ENCODE data around the gene PODN. TPM values are rescaled to one million over a fixed set of nuclear protein-coding genes. Genes with fewer than 3 reads are reported as not detected.

PODN gene
- total RNA-seq, 2 donors from 2014 or later: not detected

GRCh38 chr1:53111693-53112092 lies 49.7 kb downstream of the PODN start:
- ATAC-seq: no peak
- H3K4me1 Mint-ChIP-seq: peaks cover 18% of the 10 kb centered on the region
- peaks cover 3% of the 10 kb centered on the region for H3K36me3 Mint-ChIP-seq (ENCODE audit: low read depth)
- H3K27me3 Mint-ChIP-seq: peaks cover 41% of the 10 kb centered on the region
- no peak overlapping the region for H3K4me3 Mint-ChIP-seq
- no peak overlapping the region for H3K27ac Mint-ChIP-seq
- H3K9me3 ChIP-seq (ENCODE audit: control insufficient read depth, low read length, poor library complexity, severe bottlenecking): no peaks in the 10 kb centered on the region
- no peak for DNase-seq

- H3K4me1 Mint-ChIP-seq: peaks cover 17% of the 10 kb centered on the region
- ATAC-seq (no peak), DNase-seq (no peak)
- H3K27me3 Mint-ChIP-seq: peaks cover 45% of the 10 kb centered on the region
- H3K36me3 Mint-ChIP-seq (ENCODE audit: low read depth): peaks cover 3% of the 10 kb centered on the region
- H3K4me3 Mint-ChIP-seq: no peak overlapping the region
- H3K27ac Mint-ChIP-seq: no peak overlapping the region
- H3K9me3 ChIP-seq (ENCODE audit: control insufficient read depth, low read length, poor library complexity, severe bottlenecking): no peaks in the 10 kb centered on the region
Observed at GRCh38 chr1:53112271-53112774, 50.3 kb downstream of the PODN start.

GRCh38 chr1:53112861-53113260 lies 50.8 kb downstream of the PODN start:
- DNase-seq: no peak
- Mint-ChIP-seq H3K27ac (no peak overlapping the region), H3K4me1 (peaks cover 13% of the 10 kb centered on the region), H3K36me3 (ENCODE audit: low read depth) (peaks cover 3% of the 10 kb centered on the region), H3K27me3 (peaks cover 43% of the 10 kb centered on the region), H3K4me3 (no peak overlapping the region)
- no peaks in the 10 kb centered on the region for H3K9me3 ChIP-seq (ENCODE audit: control insufficient read depth, low read length, poor library complexity, severe bottlenecking)
- no peak for ATAC-seq

- H3K36me3 Mint-ChIP-seq (ENCODE audit: low read depth): peaks cover 3% of the 10 kb centered on the region
- no peaks in the 10 kb centered on the region for H3K9me3 ChIP-seq (ENCODE audit: control insufficient read depth, low read length, poor library complexity, severe bottlenecking)
- no peak overlapping the region for H3K27ac Mint-ChIP-seq
- ATAC-seq: no peak
- no peak overlapping the region for H3K4me3 Mint-ChIP-seq
- peaks cover 9% of the 10 kb centered on the region for H3K4me1 Mint-ChIP-seq
- H3K27me3 Mint-ChIP-seq: peaks cover 34% of the 10 kb centered on the region
- no peak for DNase-seq
Observed at GRCh38 chr1:53114090-53114489, 52.1 kb downstream of the PODN start.

- H3K9me3 ChIP-seq (ENCODE audit: control insufficient read depth, low read length, poor library complexity, severe bottlenecking): no peaks in the 10 kb centered on the region
- H3K27me3 Mint-ChIP-seq: peaks cover 30% of the 10 kb centered on the region
- H3K36me3 Mint-ChIP-seq (ENCODE audit: low read depth): peaks cover 3% of the 10 kb centered on the region
- DNase-seq (no peak), ATAC-seq (no peak)
- no peak overlapping the region for H3K4me3 Mint-ChIP-seq
- peaks cover 9% of the 10 kb centered on the region for H3K4me1 Mint-ChIP-seq
- H3K27ac Mint-ChIP-seq: no peak overlapping the region
Observed at GRCh38 chr1:53114581-53115400, 52.8 kb downstream of the PODN start.

GRCh38 chr1:53115403-53116306 lies 53.6 kb downstream of the PODN start:
- no peak overlapping the region for H3K27ac Mint-ChIP-seq
- peaks cover 3% of the 10 kb centered on the region for H3K36me3 Mint-ChIP-seq (ENCODE audit: low read depth)
- no peak for DNase-seq
- H3K4me3 Mint-ChIP-seq: no peak overlapping the region
- H3K4me1 Mint-ChIP-seq: peaks cover 8% of the 10 kb centered on the region
- H3K27me3 Mint-ChIP-seq: peaks cover 31% of the 10 kb centered on the region
- H3K9me3 ChIP-seq (ENCODE audit: control insufficient read depth, low read length, poor library complexity, severe bottlenecking): no peaks in the 10 kb centered on the region
- no peak for ATAC-seq

GRCh38 chr1:53116307-53116810 lies 54.3 kb downstream of the PODN start:
- Mint-ChIP-seq H3K27ac (no peak overlapping the region), H3K4me1 (peaks cover under 1% of the 10 kb centered on the region), H3K36me3 (ENCODE audit: low read depth) (no peaks in the 10 kb centered on the region), H3K27me3 (peaks cover 31% of the 10 kb centered on the region), H3K4me3 (no peak overlapping the region)
- DNase-seq (no peak), ATAC-seq (no peak)
- H3K9me3 ChIP-seq (ENCODE audit: control insufficient read depth, low read length, poor library complexity, severe bottlenecking): no peaks in the 10 kb centered on the region

GRCh38 chr1:53116933-53117600 lies 55.1 kb downstream of the PODN start:
- ATAC-seq: no peak

GRCh38 chr1:53117836-53118235 lies 55.8 kb downstream of the PODN start:
- DNase-seq: no peak
- no peaks in the 10 kb centered on the region for H3K9me3 ChIP-seq (ENCODE audit: control insufficient read depth, low read length, poor library complexity, severe bottlenecking)
- no peaks in the 10 kb centered on the region for H3K36me3 Mint-ChIP-seq (ENCODE audit: low read depth)
- no peak overlapping the region for H3K27ac Mint-ChIP-seq
- H3K27me3 Mint-ChIP-seq: peaks cover 30% of the 10 kb centered on the region
- H3K4me3 Mint-ChIP-seq: no peak overlapping the region
- no peak for ATAC-seq
- no peaks in the 10 kb centered on the region for H3K4me1 Mint-ChIP-seq

More at GRCh38 chr1:53116933-53117600, 55.1 kb downstream of the PODN start:
- Mint-ChIP-seq H3K27me3 (peaks cover 30% of the 10 kb centered on the region), H3K27ac (no peak overlapping the region), H3K36me3 (ENCODE audit: low read depth) (no peaks in the 10 kb centered on the region), H3K4me1 (no peaks in the 10 kb centered on the region), H3K4me3 (no peak overlapping the region)
- no peaks in the 10 kb centered on the region for H3K9me3 ChIP-seq (ENCODE audit: control insufficient read depth, low read length, poor library complexity, severe bottlenecking)
- no peak for DNase-seq

- H3K27ac Mint-ChIP-seq: no peak overlapping the region
- ATAC-seq (no peak), DNase-seq (no peak)
- peaks cover 38% of the 10 kb centered on the region for H3K27me3 Mint-ChIP-seq
- no peaks in the 10 kb centered on the region for H3K36me3 Mint-ChIP-seq (ENCODE audit: low read depth)
- no peak overlapping the region for H3K4me3 Mint-ChIP-seq
- H3K9me3 ChIP-seq (ENCODE audit: control insufficient read depth, low read length, poor library complexity, severe bottlenecking): no peaks in the 10 kb centered on the region
- no peaks in the 10 kb centered on the region for H3K4me1 Mint-ChIP-seq
Observed at GRCh38 chr1:53120659-53121058, 58.6 kb downstream of the PODN start.

GRCh38 chr1:53121319-53122172 lies 59.5 kb downstream of the PODN start:
- Mint-ChIP-seq H3K4me3 (no peak overlapping the region), H3K36me3 (ENCODE audit: low read depth) (no peaks in the 10 kb centered on the region), H3K27me3 (peaks cover 35% of the 10 kb centered on the region), H3K4me1 (no peaks in the 10 kb centered on the region), H3K27ac (no peak overlapping the region)
- H3K9me3 ChIP-seq (ENCODE audit: control insufficient read depth, low read length, poor library complexity, severe bottlenecking): no peaks in the 10 kb centered on the region
- DNase-seq (no peak), ATAC-seq (no peak)

GRCh38 chr1:53122201-53122885 lies 60.3 kb downstream of the PODN start:
- ATAC-seq (no peak), DNase-seq (no peak)
- H3K4me1 Mint-ChIP-seq: peaks cover 2% of the 10 kb centered on the region
- H3K36me3 Mint-ChIP-seq (ENCODE audit: low read depth): no peaks in the 10 kb centered on the region
- no peak overlapping the region for H3K27ac Mint-ChIP-seq
- no peaks in the 10 kb centered on the region for H3K9me3 ChIP-seq (ENCODE audit: control insufficient read depth, low read length, poor library complexity, severe bottlenecking)
- peaks cover 27% of the 10 kb centered on the region for H3K27me3 Mint-ChIP-seq
- no peak overlapping the region for H3K4me3 Mint-ChIP-seq

Measured in T-helper 17 cell (primary cell).